Testis (tissue), 3 donors: Measurements from ENCODE around the gene PSMC3IP. TPM values are rescaled to one million over a fixed set of nuclear protein-coding genes. Genes with fewer than 3 reads are reported as not detected.

Experiments
- DNase-seq: peaks from one replicate; pipeline ENCODE4 v3.0.0-alpha.2; 2019
- H3K27ac ChIP-seq, 2 donors: fragments of 200-600 bp; sonication (generic); one replicate each; pipeline ENCODE4 v1.5.1; 2019
- H3K27me3 ChIP-seq: fragments of 200-600 bp; sonication (generic); one replicate; pipeline ENCODE4 v1.5.1; 2019
- H3K36me3 ChIP-seq: fragments of 200-600 bp; sonication (generic); one replicate; pipeline ENCODE4 v1.5.1; 2017; ENCODE audit warnings: low read depth; ENCODE audit errors: missing control alignments
- H3K4me1 ChIP-seq: fragments of 200-600 bp; sonication (generic); one replicate; pipeline ENCODE4 v1.5.1; 2019
- H3K4me3 ChIP-seq, 2 donors: fragments of 200-600 bp; sonication (generic); one replicate each; pipeline ENCODE4 v1.5.1; 2017 to 2019
- H3K9me3 ChIP-seq: fragments of 200-600 bp; sonication (generic); one replicate; pipeline ENCODE4 v1.5.1; 2017
- CTCF ChIP-seq, 3 experiments: fragments of 450-650 bp in 2 of 3; fragments of 200-600 bp in 1 of 3; sonication (generic) in 1 of 3; IDR thresholded peaks; one replicate each; pipeline ENCODE4 v1.5.1; 2016 to 2019; ENCODE audit warnings: antibody characterized with exemption in 3 of 3, mild to moderate bottlenecking in 2 of 3, moderate library complexity in 1 of 3
- POLR2A ChIP-seq: fragments of 450-650 bp; IDR thresholded peaks from one replicate; pipeline ENCODE4 v1.6.1; 2017; ENCODE audit warnings: antibody characterized with exemption, mild to moderate bottlenecking, moderate library complexity
- WGBS, 2 donors: methylation state at CpG; one replicate each; pipeline ENCODE4 v1.1.5; 2018; 5-methylcytosine and 5-hydroxymethylcytosine counted together
- intact Hi-C: fragments of 100-400 bp; cut with DNase I; formaldehyde crosslinking; loops from one replicate; pipeline ENCODE4 v1.15.1; 2023; ENCODE audit warnings: low total_unique reads
- polyA plus RNA-seq: library from polyadenylated mRNA; stranded (reverse); fragments of 350-450 nt; fragmentation: Illumina TruSeq; extraction: RNeasy Lipid Tissue Mini Kit (QIAGEN cat#74804); gene quantifications from one replicate; pipeline ENCODE4 v1.2.3, GENCODE V29; 2014; ENCODE audit warnings: low read depth, low replicate concordance; ENCODE audit not compliant: insufficient read depth
- total RNA-seq, 2 donors: library from RNA; depleted of rRNA; stranded (reverse); fragments of >200 nt; gene quantifications; one replicate each; pipeline ENCODE4 v1.2.3, GENCODE V29; 2016

The PSMC3IP gene
- total and polyA plus RNA-seq, 3 donors from 2014 or later = 17.2 to 45.3 (median 27.2) TPM

DNA sequence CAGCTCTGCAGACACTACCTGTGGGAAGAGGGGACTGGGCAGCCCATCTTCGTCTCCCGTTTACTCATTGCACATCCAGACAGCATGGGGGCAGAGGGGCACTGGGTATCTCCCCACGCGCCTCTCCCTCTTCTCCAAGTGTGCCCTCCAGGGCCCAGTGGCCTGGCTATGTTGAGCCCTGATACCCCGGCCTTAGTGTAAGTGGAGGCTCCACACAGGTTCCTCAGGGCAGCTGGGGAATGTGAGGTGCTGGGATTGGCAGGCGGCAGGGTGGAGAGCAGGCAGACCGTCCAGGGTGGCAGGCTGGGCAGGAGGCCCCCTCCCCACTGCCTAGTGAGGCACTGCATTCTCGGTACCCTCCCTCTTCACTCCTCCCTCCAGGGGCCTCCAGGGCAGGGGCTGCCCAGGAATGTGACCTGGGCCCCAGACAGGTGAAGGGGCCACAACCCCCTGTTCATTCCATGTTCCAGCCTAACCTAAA is 54.7 kb downstream of the PSMC3IP start:
- no peak for DNase-seq
- Histone ChIP-seq H3K36me3 (no peaks in the 10 kb centered on the region), H3K4me3 (no peak overlapping the region), H3K4me1 (peaks cover 78% of the 10 kb centered on the region), H3K9me3 (no peaks in the 10 kb centered on the region), H3K27ac (peak overlapping the region; percentile 93), H3K27me3 (no peaks in the 10 kb centered on the region)
- 78 to 84% methylated on average over 8 of the region's 8 CpGs for WGBS, 2 donors
- intact Hi-C loops = loop anchor here (10.0 kb wide), 1 partner anchor 98 kb away; the partner anchor contains the start of gene CAVIN1
- no peak for TF ChIP-seq CTCF (IDR thresholded peaks at IDR 0.05)
- TF ChIP-seq POLR2A = no peak

Other genes starting within 250 kb of the PSMC3IP start
- 100 to 1,000 TPM; 107 to 117 TPM for gene STAT3, start 189.3 kb downstream of the PSMC3IP start, total RNA-seq
- 69.5 TPM for gene STAT3, start 189.3 kb downstream of the PSMC3IP start, polyA plus RNA-seq
- gene CAVIN1, start 154.5 kb downstream of the PSMC3IP start, total RNA-seq = 10 to 100 TPM; 49.4 to 68.4 TPM
- gene CAVIN1, start 154.5 kb downstream of the PSMC3IP start, polyA plus RNA-seq = 106 TPM
- 100 to 1,000 TPM; 131 to 143 TPM for gene ATP6V0A1, start 118.9 kb downstream of the PSMC3IP start, total RNA-seq
- 89.9 TPM for gene ATP6V0A1, start 118.9 kb downstream of the PSMC3IP start, polyA plus RNA-seq
- 10 to 100 TPM; 37.6 to 40.6 TPM for gene NAGLU, start 41.5 kb downstream of the PSMC3IP start, total RNA-seq
- gene NAGLU, start 41.5 kb downstream of the PSMC3IP start, polyA plus RNA-seq = 18.9 TPM
- 10 to 100 TPM; 13.8 to 14.4 TPM for gene HSD17B1, start 24.8 kb downstream of the PSMC3IP start, total RNA-seq
- gene HSD17B1, start 24.8 kb downstream of the PSMC3IP start, polyA plus RNA-seq = 7.1 TPM
- gene COASY, start 15.6 kb downstream of the PSMC3IP start, total RNA-seq = 10 to 100 TPM; 52.8 to 68.5 TPM
- 103 TPM for gene COASY, start 15.6 kb downstream of the PSMC3IP start, polyA plus RNA-seq
- gene MLX, start 10.6 kb downstream of the PSMC3IP start, total RNA-seq = 10 to 100 TPM; 27.6 to 38.6 TPM
- 26.7 TPM for gene MLX, start 10.6 kb downstream of the PSMC3IP start, polyA plus RNA-seq
- 100 to 1,000 TPM; 140 to 154 TPM for gene RETREG3, start 31.6 kb upstream of the PSMC3IP start, total RNA-seq
- 62.3 TPM for gene RETREG3, start 31.6 kb upstream of the PSMC3IP start, polyA plus RNA-seq
- 100 to 1,000 TPM; 209 to 265 TPM for gene TUBG1, start 32.0 kb upstream of the PSMC3IP start, total RNA-seq
- gene TUBG1, start 32.0 kb upstream of the PSMC3IP start, polyA plus RNA-seq = 411 TPM
- gene TUBG2, start 81.6 kb upstream of the PSMC3IP start, total RNA-seq = 10 to 100 TPM; 50.4 to 57.5 TPM
- gene TUBG2, start 81.6 kb upstream of the PSMC3IP start, polyA plus RNA-seq = 30.6 TPM
- 10 to 100 TPM; 65.8 to 67.3 TPM for gene PLEKHH3, start 99.3 kb upstream of the PSMC3IP start, total RNA-seq
- 42.8 TPM for gene PLEKHH3, start 99.3 kb upstream of the PSMC3IP start, polyA plus RNA-seq
- gene CCR10, start 104.1 kb upstream of the PSMC3IP start, total RNA-seq = 10 to 100 TPM in 1 of 2 donors, 1 to 10 TPM in 1; 9.8 to 14.3 TPM
- 2.9 TPM for gene CCR10, start 104.1 kb upstream of the PSMC3IP start, polyA plus RNA-seq
- gene CNTNAP1, start 104.8 kb upstream of the PSMC3IP start, total RNA-seq = 10 to 100 TPM in 1 of 2 donors, 1 to 10 TPM in 1; 9.0 to 10.3 TPM
- gene CNTNAP1, start 104.8 kb upstream of the PSMC3IP start, polyA plus RNA-seq = 6.0 TPM
- 10 to 100 TPM; 53.7 to 59.4 TPM for gene EZH1, start 167.3 kb upstream of the PSMC3IP start, total RNA-seq
- gene EZH1, start 167.3 kb upstream of the PSMC3IP start, polyA plus RNA-seq = 28.1 TPM
- 10 to 100 TPM in 1 of 2 donors, 1 to 10 TPM in 1; 6.9 to 14.6 TPM for gene RAMP2, start 183.5 kb upstream of the PSMC3IP start, total RNA-seq
- gene RAMP2, start 183.5 kb upstream of the PSMC3IP start, polyA plus RNA-seq = 38.2 TPM
- gene VPS25, start 195.7 kb upstream of the PSMC3IP start, total RNA-seq = 10 to 100 TPM; 48.3 to 51.8 TPM
- gene VPS25, start 195.7 kb upstream of the PSMC3IP start, polyA plus RNA-seq = 64.1 TPM
- 1 to 10 TPM; 1.4 to 2.3 TPM for gene WNK4, start 202.9 kb upstream of the PSMC3IP start, total RNA-seq
- gene WNK4, start 202.9 kb upstream of the PSMC3IP start, polyA plus RNA-seq = 2.8 TPM
- gene COA3, start 221.0 kb upstream of the PSMC3IP start, total RNA-seq = 10 to 100 TPM; 43.0 to 49.2 TPM
- 52.7 TPM for gene COA3, start 221.0 kb upstream of the PSMC3IP start, polyA plus RNA-seq
- 10 to 100 TPM; 21.2 to 49.1 TPM for gene CNTD1, start 221.1 kb upstream of the PSMC3IP start, total RNA-seq
- gene CNTD1, start 221.1 kb upstream of the PSMC3IP start, polyA plus RNA-seq = 114 TPM
- gene BECN1, start 246.6 kb upstream of the PSMC3IP start, total RNA-seq = 100 to 1,000 TPM; 100 to 111 TPM
- gene BECN1, start 246.6 kb upstream of the PSMC3IP start, polyA plus RNA-seq = 74.2 TPM